ENCODE data around the gene C1QTNF5. TPM values are rescaled to one million over a fixed set of nuclear protein-coding genes. Genes with fewer than 3 reads are reported as not detected.

Gene C1QTNF5
- total RNA-seq, 4 donors from 2014 or later: 5.3 to 18.8 (median 10.3) TPM

DNA sequence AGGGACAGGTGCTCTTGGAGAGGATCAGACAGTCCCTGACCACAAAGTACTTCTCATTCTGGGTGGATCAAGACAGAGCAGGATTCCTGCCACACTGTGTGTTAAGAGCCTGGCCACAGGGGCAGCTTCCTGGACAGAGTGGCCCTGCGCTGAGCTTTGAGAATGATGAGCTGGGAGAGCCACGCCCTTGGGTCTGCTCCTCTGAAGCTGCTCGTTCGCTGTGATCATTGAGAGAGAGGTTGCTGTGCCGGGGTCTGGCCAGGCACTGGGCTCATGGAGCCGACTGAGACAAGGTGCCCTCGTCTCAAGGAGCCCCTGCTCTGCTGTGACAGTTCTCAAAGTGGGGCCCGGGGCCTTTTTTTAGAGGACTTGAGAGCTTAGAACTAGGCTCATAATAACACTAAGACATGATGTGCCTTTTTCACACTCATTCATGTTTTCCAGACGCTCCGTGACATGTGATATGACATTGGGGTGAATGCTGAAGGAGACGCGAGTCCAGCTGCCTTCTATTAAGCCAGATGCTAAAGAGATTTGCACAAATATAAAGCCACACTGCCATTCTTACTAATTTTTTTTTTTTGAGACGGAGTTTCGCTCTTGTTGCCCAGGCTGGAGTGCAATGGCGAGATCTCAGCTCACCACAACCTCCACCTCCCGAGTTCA, 7.4 kb upstream of the C1QTNF5 start:
- DNase-seq: no peak
- 72 to 87% methylated on average over 9 to 10 of the region's 16 CpGs for WGBS, 2 donors
- intact Hi-C loops (cut with DNase I): no loop called here
- Histone ChIP-seq H3K36me3 (no peaks in the 10 kb centered on the region), H3K4me1 (peaks cover 2 to 8% (median 4%) of the 10 kb centered on the region in 3 donors), H3K27ac (no peak overlapping the region), H3K9me3 (no peaks in the 10 kb centered on the region), H3K4me3 (no peak overlapping the region), H3K27me3 (peaks cover 0 to 11% (median 0%) of the 10 kb centered on the region in 4 donors)
- TF ChIP-seq, protein P1, sequence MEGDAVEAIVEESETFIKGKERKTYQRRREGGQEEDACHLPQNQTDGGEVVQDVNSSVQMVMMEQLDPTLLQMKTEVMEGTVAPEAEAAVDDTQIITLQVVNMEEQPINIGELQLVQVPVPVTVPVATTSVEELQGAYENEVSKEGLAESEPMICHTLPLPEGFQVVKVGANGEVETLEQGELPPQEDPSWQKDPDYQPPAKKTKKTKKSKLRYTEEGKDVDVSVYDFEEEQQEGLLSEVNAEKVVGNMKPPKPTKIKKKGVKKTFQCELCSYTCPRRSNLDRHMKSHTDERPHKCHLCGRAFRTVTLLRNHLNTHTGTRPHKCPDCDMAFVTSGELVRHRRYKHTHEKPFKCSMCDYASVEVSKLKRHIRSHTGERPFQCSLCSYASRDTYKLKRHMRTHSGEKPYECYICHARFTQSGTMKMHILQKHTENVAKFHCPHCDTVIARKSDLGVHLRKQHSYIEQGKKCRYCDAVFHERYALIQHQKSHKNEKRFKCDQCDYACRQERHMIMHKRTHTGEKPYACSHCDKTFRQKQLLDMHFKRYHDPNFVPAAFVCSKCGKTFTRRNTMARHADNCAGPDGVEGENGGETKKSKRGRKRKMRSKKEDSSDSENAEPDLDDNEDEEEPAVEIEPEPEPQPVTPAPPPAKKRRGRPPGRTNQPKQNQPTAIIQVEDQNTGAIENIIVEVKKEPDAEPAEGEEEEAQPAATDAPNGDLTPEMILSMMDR (IDR thresholded peaks at IDR 0.05): no peak
- no peak for TF ChIP-seq POLR2A (IDR thresholded peaks at IDR 0.05)

DNA sequence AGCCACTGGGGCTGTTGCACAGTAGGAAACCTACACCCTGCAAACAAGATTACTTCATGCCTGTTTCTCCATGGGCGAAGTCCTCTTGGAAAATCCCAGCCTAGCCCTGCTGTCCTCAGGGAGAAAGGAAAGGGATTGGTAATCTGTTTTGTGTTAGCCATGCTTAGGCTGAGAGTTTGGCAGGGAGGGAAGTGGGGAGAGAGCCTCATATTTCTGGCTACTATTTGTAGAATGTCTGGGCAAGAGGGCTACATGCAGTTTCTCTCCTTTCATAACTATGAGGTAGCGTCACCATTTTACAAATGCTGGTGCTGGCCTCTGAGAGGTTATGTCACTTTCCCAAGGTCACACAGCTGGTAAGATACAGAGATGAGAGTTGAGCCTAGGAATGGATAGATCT, 6.6 kb upstream of the C1QTNF5 start:
- 66 to 69% methylated on average over 2 of the region's 2 CpGs for WGBS, 2 donors
- intact Hi-C loops (cut with DNase I): no loop called here
- no peak for DNase-seq

DNA sequence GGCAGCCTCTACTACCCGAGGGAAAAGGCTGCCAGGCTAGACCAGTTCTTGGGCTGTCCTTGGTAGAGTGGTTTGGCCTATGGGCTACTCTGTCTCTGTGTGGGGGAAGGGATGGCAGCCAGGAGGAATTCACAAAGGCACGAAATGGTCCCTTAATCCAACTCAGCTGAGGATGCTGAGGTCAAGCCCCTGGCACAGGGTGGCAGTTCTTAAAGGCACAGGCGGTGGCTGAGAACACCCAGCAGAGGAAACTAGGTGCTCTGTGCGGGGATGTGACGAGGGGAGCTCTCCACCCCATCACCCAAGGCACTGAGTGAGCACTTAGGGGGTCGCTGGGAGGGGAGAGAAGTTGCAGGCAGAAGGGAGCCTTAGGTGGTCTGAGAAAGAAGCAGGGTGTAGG, 5.9 kb upstream of the C1QTNF5 start, which contains the start of gene MFRP:
Gene MFRP, minus strand, starts transcription at position 101 of the 400 bp plus-strand sequence. CDS start 192 bp downstream, outside the sequence.
- H3K4me1 ChIP-seq: peaks cover 1 to 6% (median 6%) of the 10 kb centered on the region in 3 donors
- no peak within 1 kb of the TSS for H3K4me3 ChIP-seq
- no peaks in the 10 kb centered on the region for H3K36me3 ChIP-seq
- 41 to 45% methylated on average over 5 to 6 of the region's 6 CpGs for WGBS, 2 donors
- intact Hi-C loops (cut with DNase I): no loop called here
- TF ChIP-seq, protein P1 (IDR thresholded peaks at IDR 0.05): no peak
- no peak for TF ChIP-seq POLR2A (IDR thresholded peaks at IDR 0.05)
- H3K27ac ChIP-seq: peak within 1 kb of the TSS in 1 of 4 donors; percentile 14
- no peaks in the 10 kb centered on the region for H3K9me3 ChIP-seq
- peaks cover 0 to 23% (median 0%) of the 10 kb centered on the region in 4 donors for H3K27me3 ChIP-seq
- no peak for DNase-seq

More for the DNA sequence above, 6.6 kb upstream of the C1QTNF5 start:
- H3K4me3 ChIP-seq: no peak overlapping the region
- no peaks in the 10 kb centered on the region for H3K9me3 ChIP-seq
- no peaks in the 10 kb centered on the region for H3K36me3 ChIP-seq
- H3K27me3 ChIP-seq: peaks cover 0 to 17% (median 0%) of the 10 kb centered on the region in 4 donors
- TF ChIP-seq, protein P1 (IDR thresholded peaks at IDR 0.05): no peak
- H3K27ac ChIP-seq: peak overlapping the region in 1 of 4 donors; percentile 14
- H3K4me1 ChIP-seq: no peaks in the 10 kb centered on the region

DNA sequence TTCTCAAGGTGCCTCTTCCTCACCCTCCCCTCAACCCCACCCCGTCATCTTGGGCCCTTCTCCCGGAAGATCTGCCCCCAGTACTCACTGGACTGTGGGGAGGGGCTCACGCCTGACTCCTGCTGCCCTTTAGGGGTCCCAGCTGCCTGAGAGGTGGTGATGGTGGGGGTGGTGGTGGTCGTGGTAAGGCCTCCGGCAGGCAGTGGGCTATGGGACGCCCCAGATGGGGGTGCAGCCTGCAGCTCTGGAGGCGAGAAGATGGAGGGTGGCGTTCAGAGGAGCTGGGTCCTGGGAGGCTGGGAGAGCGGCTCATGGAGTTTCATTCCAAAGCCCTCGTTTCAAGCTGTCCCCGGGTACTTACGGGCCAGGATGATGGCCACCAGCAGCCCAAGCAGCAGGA, 5.0 kb upstream of the C1QTNF5 start:
- DNase-seq: no peak
- Histone ChIP-seq H3K36me3 (no peaks in the 10 kb centered on the region), H3K4me1 (peaks cover 9 to 15% (median 13%) of the 10 kb centered on the region in 3 donors), H3K9me3 (no peaks in the 10 kb centered on the region), H3K27me3 (peaks cover 0 to 32% (median 0%) of the 10 kb centered on the region in 4 donors), H3K27ac (no peak overlapping the region), H3K4me3 (no peak overlapping the region)
- intact Hi-C loops (cut with DNase I): no loop called here
- TF ChIP-seq POLR2A (IDR thresholded peaks at IDR 0.05): no peak
- TF ChIP-seq, protein P1 (IDR thresholded peaks at IDR 0.05): no peak
- WGBS, 2 donors: 71 to 92% methylated on average over 6 to 8 of the region's 12 CpGs

DNA sequence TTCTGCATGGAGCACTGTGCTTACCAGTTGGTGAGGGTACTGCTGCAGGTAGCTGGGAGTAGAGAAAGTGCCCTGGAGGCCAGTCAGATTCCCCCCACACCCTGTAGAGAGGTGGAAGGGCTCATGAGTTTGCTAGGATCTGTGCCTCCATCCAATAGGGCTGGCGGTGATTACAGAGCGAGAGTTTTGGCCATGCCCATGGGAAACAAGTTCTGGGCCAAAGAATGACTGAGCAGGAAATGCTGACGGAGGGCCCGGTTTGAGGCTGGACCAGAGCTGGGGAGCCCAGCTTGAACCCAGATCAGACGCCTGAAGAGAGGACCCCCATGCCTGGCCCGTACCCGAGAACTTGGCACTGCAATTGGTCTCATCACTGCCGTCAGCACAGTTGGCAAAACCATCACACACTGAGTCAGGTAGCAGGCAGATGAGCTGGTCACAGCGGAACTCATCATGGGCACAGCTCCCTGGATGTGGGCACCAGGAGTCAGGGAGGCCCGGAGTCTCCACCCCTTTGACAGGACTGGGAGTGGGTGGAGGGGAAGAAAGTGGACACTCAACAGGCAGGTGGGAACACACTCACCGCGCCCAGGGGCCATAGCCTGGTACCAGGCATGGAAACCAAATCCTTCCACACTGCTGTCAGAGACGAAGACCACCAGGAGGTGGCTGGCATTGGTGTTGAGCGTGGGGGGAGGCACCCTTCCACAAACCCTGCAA, 3.8 kb upstream of the C1QTNF5 start:
- Histone ChIP-seq H3K4me3 (no peak overlapping the region), H3K27ac (no peak overlapping the region), H3K27me3 (peaks cover 0 to 44% (median 0%) of the 10 kb centered on the region in 4 donors), H3K4me1 (peaks cover 12 to 28% (median 25%) of the 10 kb centered on the region in 3 donors), H3K36me3 (no peaks in the 10 kb centered on the region), H3K9me3 (no peaks in the 10 kb centered on the region)
- no peak for DNase-seq
- intact Hi-C loops (cut with DNase I): no loop called here
- TF ChIP-seq POLR2A (IDR thresholded peaks at IDR 0.05): no peak
- TF ChIP-seq, protein P1 (IDR thresholded peaks at IDR 0.05): no peak
- 70 to 93% methylated on average over 6 to 8 of the region's 14 CpGs for WGBS, 2 donors
